H1 (cell line): ENCODE measurements around the gene IVL. TPM values are rescaled to one million over a fixed set of nuclear protein-coding genes. Genes with fewer than 3 reads are reported as not detected.

ENCODE experiments used
- CTCF ChIA-PET: fragments of 300-600 bp; sonication (Branson Sonifier 250); formaldehyde crosslinking; loops from one replicate; lab custom pipeline; 2021; ENCODE audit not compliant: partially characterized antibody; lab: Charles Lee
- POLR2A ChIA-PET: fragments of 300-600 bp; sonication (Branson Sonifier 250); formaldehyde crosslinking; loops from one replicate; lab custom pipeline; 2021; ENCODE audit warnings: inconsistent platforms; ENCODE audit not compliant: partially characterized antibody; lab: Charles Lee
- DNase-seq, 2 experiments: peaks; one replicate each; pipeline versions ENCODE4 v3.0.0 to v3.0.0-alpha.2; 2010 to 2022; ENCODE audit warnings: low spot score in 2 of 2, low read depth in 1 of 2, mixed read lengths in 1 of 2
- FAIRE-seq: peaks from 2 replicates; lab custom pipeline; 2011; peaks lifted over from hg19 to GRCh38; lab: Jason Lieb, UNC
- H2AFZ ChIP-seq: 2 replicates; pipeline ENCODE4 v1.8.1; 2012; ENCODE audit warnings: low read length, inconsistent platforms
- H2AK5ac ChIP-seq: 2 replicates; pipeline ENCODE4 v1.6.1; 2013; ENCODE audit warnings: low read depth, low read length
- H2BK120ac ChIP-seq: replicated peaks from 2 replicates; pipeline ENCODE3; 2013; ENCODE audit warnings: low read depth, low read length, inconsistent platforms
- H2BK12ac ChIP-seq: 2 replicates; pipeline ENCODE4 v1.6.1; 2013; ENCODE audit warnings: low read depth, low read length
- H2BK15ac ChIP-seq: 2 replicates; pipeline ENCODE4 v1.6.1; 2013; ENCODE audit warnings: low read length
- H2BK20ac ChIP-seq: 2 replicates; pipeline ENCODE4 v1.6.1; 2013; ENCODE audit warnings: low read length
- H2BK5ac ChIP-seq: 2 replicates; pipeline ENCODE4 v1.6.1; 2013; ENCODE audit warnings: low read depth, low read length
- H3K14ac ChIP-seq: 2 replicates; pipeline ENCODE4 v1.6.1; 2013; ENCODE audit warnings: inconsistent platforms; ENCODE audit not compliant: insufficient read length
- H3K18ac ChIP-seq: 2 replicates; pipeline ENCODE4 v1.6.1; 2013; ENCODE audit warnings: low read length; ENCODE audit errors: extremely low read depth
- H3K23ac ChIP-seq: 2 replicates; pipeline ENCODE4 v1.6.1; 2013; ENCODE audit warnings: inconsistent platforms; ENCODE audit not compliant: insufficient read length
- H3K23me2 ChIP-seq: 2 replicates; pipeline ENCODE4 v1.6.1; 2013; ENCODE audit warnings: low read depth, low read length
- H3K27ac ChIP-seq: 2 replicates; pipeline ENCODE4 v1.6.1; 2011; ENCODE audit warnings: low read depth, low read length, inconsistent platforms
- H3K27me3 ChIP-seq, 4 experiments: replicated peaks in 1 of 4; 1 replicate in 1 of 4; 2 replicates in 3 of 4; pipeline versions ENCODE4 v1.6.1 to v1.8.1; 2011 to 2013; ENCODE audit warnings: low read length in 3 of 4, mild to moderate bottlenecking in 3 of 4, inconsistent platforms in 2 of 4, mixed read lengths in 2 of 4, moderate library complexity in 1 of 4; ENCODE audit not compliant: control insufficient read depth in 3 of 4, insufficient read depth in 3 of 4; ENCODE audit errors: extremely low read depth in 1 of 4
- H3K36me3 ChIP-seq, 4 experiments: 2 replicates each; pipeline versions ENCODE4 v1.6.1 to v1.8.1; 2011 to 2013; ENCODE audit warnings: mild to moderate bottlenecking in 4 of 4, low read length in 3 of 4, moderate library complexity in 2 of 4, control low read depth in 1 of 4, inconsistent platforms in 1 of 4; ENCODE audit not compliant: insufficient read depth in 4 of 4, control insufficient read depth in 2 of 4
- H3K4ac ChIP-seq: replicated peaks from 2 replicates; pipeline ENCODE3; 2013; ENCODE audit warnings: low read length, low read depth, mixed read lengths, inconsistent platforms; ENCODE audit not compliant: insufficient read length
- H3K4me1 ChIP-seq, 4 experiments: replicated peaks in 1 of 4; 1 replicate in 1 of 4; 2 replicates in 3 of 4; pipeline versions ENCODE4 v1.6.1 to v1.8.1; 2011 to 2013; ENCODE audit warnings: low read length in 3 of 4, inconsistent platforms in 2 of 4, mixed read lengths in 1 of 4; ENCODE audit not compliant: insufficient read depth in 4 of 4, control insufficient read depth in 3 of 4
- H3K4me2 ChIP-seq, 2 experiments: 2 replicates each; pipeline versions ENCODE4 v1.6.1 to v1.8.1; 2011 to 2013; ENCODE audit warnings: low read depth in 2 of 2, low read length in 2 of 2, control low read depth in 1 of 2, inconsistent platforms in 1 of 2, mild to moderate bottlenecking in 1 of 2; ENCODE audit not compliant: insufficient read depth in 1 of 2
- H3K4me3 ChIP-seq, 4 experiments: fragments of 200-600, 300-600 bp in 1 of 4; sonication (generic), shearing (Covaris generic), sonication (Bioruptor Twin) in 1 of 4; 2 replicates each; pipeline versions ENCODE4 v1.5.1 to v1.8.1; 2011 to 2016; ENCODE audit warnings: low read length in 4 of 4, low read depth in 3 of 4, control low read depth in 2 of 4, inconsistent platforms in 2 of 4, mild to moderate bottlenecking in 2 of 4, mixed read lengths in 1 of 4, moderate library complexity in 1 of 4; ENCODE audit not compliant: insufficient read depth in 2 of 4; ENCODE audit errors: extremely low read depth in 1 of 4
- H3K56ac ChIP-seq: replicated peaks from 2 replicates; pipeline ENCODE3; 2013; ENCODE audit warnings: low read depth, mild to moderate bottlenecking, mixed read lengths, low read length, inconsistent platforms; ENCODE audit not compliant: insufficient read length
- H3K79me1 ChIP-seq: 2 replicates; pipeline ENCODE4 v1.6.1; 2013; ENCODE audit warnings: low read depth, low read length, control low read depth
- H3K79me2 ChIP-seq, 2 experiments: 2 replicates each; pipeline versions ENCODE4 v1.6.1 to v1.8.1; 2012 to 2013; ENCODE audit warnings: low read length in 2 of 2, mild to moderate bottlenecking in 2 of 2, inconsistent platforms in 1 of 2; ENCODE audit not compliant: insufficient read depth in 2 of 2, control insufficient read depth in 1 of 2
- H3K9ac ChIP-seq, 4 experiments: replicated peaks in 1 of 4; 1 replicate in 1 of 4; 2 replicates in 3 of 4; pipeline versions ENCODE4 v1.6.1 to v1.8.1; 2011 to 2013; ENCODE audit warnings: low read depth in 3 of 4, low read length in 3 of 4, control low read depth in 2 of 4, mild to moderate bottlenecking in 2 of 4, moderate library complexity in 2 of 4, inconsistent platforms in 1 of 4; ENCODE audit errors: extremely low read depth in 1 of 4
- H3K9me3 ChIP-seq, 2 experiments: 2 replicates each; pipeline versions ENCODE4 v1.6.1 to v1.8.1; 2012 to 2013; ENCODE audit warnings: mild to moderate bottlenecking in 2 of 2, moderate library complexity in 2 of 2, control low read depth in 1 of 2, inconsistent platforms in 1 of 2, low read depth in 1 of 2, low read length in 1 of 2, mixed read lengths in 1 of 2; ENCODE audit not compliant: insufficient read depth in 2 of 2
- H4K20me1 ChIP-seq, 2 experiments: replicated peaks in 1 of 2; 2 replicates each; pipeline versions ENCODE3 to v1.8.1; 2011 to 2013; ENCODE audit warnings: inconsistent platforms in 2 of 2, low read length in 2 of 2, mild to moderate bottlenecking in 1 of 2; ENCODE audit not compliant: insufficient read depth in 2 of 2, control insufficient read depth in 1 of 2
- H4K5ac ChIP-seq: 2 replicates; pipeline ENCODE4 v1.6.1; 2013; ENCODE audit warnings: low read length, low read depth, mixed read lengths, inconsistent platforms; ENCODE audit not compliant: insufficient read length
- H4K8ac ChIP-seq: 2 replicates; pipeline ENCODE4 v1.8.0; 2013; ENCODE audit warnings: mild to moderate bottlenecking, moderate library complexity, low read length, inconsistent platforms; ENCODE audit not compliant: insufficient read depth; ENCODE audit errors: extremely low read depth
- H4K91ac ChIP-seq: replicated peaks from 2 replicates; pipeline ENCODE3; 2013; ENCODE audit warnings: low read length, mixed read lengths, inconsistent platforms; ENCODE audit not compliant: insufficient read length
- ATF3 ChIP-seq: IDR thresholded peaks from 2 replicates; pipeline ENCODE4 v1.6.1; 2011; ENCODE audit warnings: low read depth, mild to moderate bottlenecking, low read length; ENCODE audit not compliant: insufficient read depth
- CBX8 ChIP-seq: fragments of 300-800, 300-1000 bp; sonication (generic); IDR thresholded peaks from 2 replicates; pipeline ENCODE4 v1.7.1; 2016; ENCODE audit warnings: low read depth, low read length, borderline replicate concordance
- CHD2 ChIP-seq: IDR thresholded peaks from 2 replicates; pipeline ENCODE4 v1.6.1; 2012; ENCODE audit warnings: low read length, improper control_type of control experiment
- EP300 ChIP-seq, 2 experiments: IDR thresholded peaks; 1 replicate in 1 of 2; 2 replicates in 1 of 2; pipeline ENCODE4 v1.6.1; 2011 to 2012; ENCODE audit warnings: low read depth in 2 of 2, low read length in 2 of 2, mild to moderate bottlenecking in 2 of 2, borderline replicate concordance in 1 of 2, inconsistent platforms in 1 of 2, moderate library complexity in 1 of 2
- KDM5A ChIP-seq: fragments of 200-600 bp; IDR thresholded peaks from 2 replicates; pipeline ENCODE4 v1.7.1; 2012; ENCODE audit warnings: mild to moderate bottlenecking, low read length, inconsistent platforms, mixed read lengths
- MAFK ChIP-seq: IDR thresholded peaks from 2 replicates; pipeline ENCODE4 v1.6.1; 2012; ENCODE audit warnings: low read depth, mild to moderate bottlenecking, improper control_type of control experiment, low read length
- MAX ChIP-seq: IDR thresholded peaks from 2 replicates; pipeline ENCODE4 v1.6.1; 2012; ENCODE audit warnings: inconsistent platforms
- POLR2AphosphoS5 ChIP-seq: IDR thresholded peaks from 2 replicates; pipeline ENCODE4 v1.6.1; 2011; ENCODE audit warnings: low read depth, low read length
- RBBP5 ChIP-seq: IDR thresholded peaks from 2 replicates; pipeline ENCODE4 v1.7.1; 2012; ENCODE audit warnings: low read depth, mild to moderate bottlenecking, inconsistent platforms, low read length, moderate library complexity, borderline replicate concordance
- SIN3A ChIP-seq, 2 experiments: IDR thresholded peaks in 1 of 2; conservative IDR thresholded peaks in 1 of 2; 2 replicates each; pipeline ENCODE4 v1.6.1; 2011 to 2012; ENCODE audit warnings: low read length in 2 of 2, improper control_type of control experiment in 1 of 2, low read depth in 1 of 2, mild to moderate bottlenecking in 1 of 2
- SP1 ChIP-seq: IDR thresholded peaks from 2 replicates; pipeline ENCODE4 v1.6.1; 2011; ENCODE audit warnings: low read depth, low read length
- SP2 ChIP-seq: IDR thresholded peaks from 2 replicates; pipeline ENCODE4 v1.6.1; 2012; ENCODE audit warnings: mild to moderate bottlenecking, low read length, inconsistent platforms
- WGBS, 2 experiments: shearing (Covaris generic) in 1 of 2; methylation state at CpG; one replicate each; pipeline versions ENCODE4 v1.1.6 to v1.1.7; 2013 to 2015; ENCODE audit warnings: low lambda C conversion rate in 2 of 2, mixed read lengths in 2 of 2, inconsistent platforms in 1 of 2, low coverage in 1 of 2, missing lambda C conversion rate in 1 of 2; ENCODE audit not compliant: insufficient replicate concordance in 2 of 2, insufficient coverage in 1 of 2, insufficient read length in 1 of 2; ENCODE audit errors: extremely low coverage in 1 of 2, missing lambda C conversion rate in 1 of 2; 5-methylcytosine and 5-hydroxymethylcytosine counted together
- polyA plus RNA-seq, 7 experiments: library from polyadenylated mRNA; depleted of rRNA in 3 of 7; stranded (reverse) in 5 of 7; unstranded in 2 of 7; fragments of >200 nt in 5 of 7; fragments of 200-250 nt in 2 of 7; gene quantifications; 1 replicate in 5 of 7; 2 replicates in 1 of 7; 4 replicates in 1 of 7; pipeline versions ENCODE4 v1.2.1 to v1.2.3, GENCODE V29; 2011 to 2013; ENCODE audit warnings: missing spikeins in 2 of 7, mixed read lengths in 2 of 7
- total RNA-seq: library from RNA; stranded (reverse); fragmentation: NEBNext Ultra II Directional; extraction: Animal tissue kit (Norgen Biotek cat#: 25700); gene quantifications from 2 replicates; pipeline ENCODE4 v1.2.1, GENCODE V29; 2021

The IVL gene
- total and polyA plus RNA-seq, 2 of the 8 experiments (the other 6 are each of a cell fraction or from before 2014, with no cell fraction given), result not detected

GRCh38 chr1:152886758-152887409, 21.5 kb upstream of the IVL start:
- ChIA-PET CTCF (interaction anchor here (1.0 kb wide), 1 partner anchor 15 kb away, joined by 3 read pairs; no protein-coding TSS in a partner anchor), POLR2A (no interaction called here)
- no peaks in the 10 kb centered on the region for H4K20me1 ChIP-seq
- H3K23me2 ChIP-seq, result no peaks in the 10 kb centered on the region
- H3K4me3 ChIP-seq, result no peak overlapping the region
- H3K9me3 ChIP-seq, result peaks cover 3 to 6% of the 10 kb centered on the region in 2 experiments; a peak in 2 of 4 replicates
- H3K4me1 ChIP-seq, result no peaks in the 10 kb centered on the region
- FAIRE-seq (no peak), DNase-seq (no peak)
- H3K27me3 ChIP-seq, result no peaks in the 10 kb centered on the region
- no peak overlapping the region for H2BK15ac ChIP-seq
- no peaks in the 10 kb centered on the region for H3K79me2 ChIP-seq
- no peak overlapping the region for H2BK12ac ChIP-seq
- H4K91ac ChIP-seq, result no peak overlapping the region
- no peak overlapping the region for H3K4me2 ChIP-seq
- no peak overlapping the region for H3K56ac ChIP-seq
- H3K79me1 ChIP-seq, result no peaks in the 10 kb centered on the region
- H4K8ac ChIP-seq, result no peak overlapping the region
- no peak overlapping the region for H3K18ac ChIP-seq
- H4K5ac ChIP-seq, result no peak overlapping the region
- no peak overlapping the region for H2BK5ac ChIP-seq
- no peak overlapping the region for H3K14ac ChIP-seq
- H3K9ac ChIP-seq, result no peak overlapping the region
- no peak overlapping the region for H2AFZ ChIP-seq
- no peak overlapping the region for H2AK5ac ChIP-seq
- WGBS, 2 experiments, result 76% methylated on average over 8 of the region's 8 CpGs; no CpG with 5 or more reads in 1 of the 2 experiments
- no peaks in the 10 kb centered on the region for H3K36me3 ChIP-seq
- H3K27ac ChIP-seq, result no peak overlapping the region
- H3K23ac ChIP-seq, result no peak overlapping the region
- no peak overlapping the region for H3K4ac ChIP-seq
- H2BK20ac ChIP-seq, result no peak overlapping the region
- no peak overlapping the region for H2BK120ac ChIP-seq
- TF ChIP-seq SIN3A (conservative IDR thresholded peaks at IDR 0.05 in 1 of 2, IDR thresholded peaks at IDR 0.05 in 1 of 2; ENCODE audit: low read depth in 1 of 2, low read length in 2 of 2), result no peak
- no peak for TF ChIP-seq RBBP5
- TF ChIP-seq POLR2AphosphoS5, result no peak
- TF ChIP-seq SP1, result no peak
- no peak for TF ChIP-seq MAX
- no peak for TF ChIP-seq KDM5A
- TF ChIP-seq CHD2, result no peak
- TF ChIP-seq EP300 (IDR thresholded peaks at IDR 0.05; ENCODE audit: borderline replicate concordance in 1 of 2, low read depth in 2 of 2, low read length in 2 of 2), result no peak
- TF ChIP-seq CBX8, result no peak
- TF ChIP-seq MAFK, result no peak
- no peak for TF ChIP-seq ATF3
- no peak for TF ChIP-seq SP2
